Cerebellar nuclear complex (tissue), 1 donor: Measurements from ENCODE around the gene CDRT15.
"Not testable (repeated sequence)": the region's sequence is repeated elsewhere in the genome, so short reads cannot be mapped to it uniquely, and the experiment has no call there.

Experiments used
- DNase-seq, 2 experiments: peaks; one replicate each; lab custom pipeline; 2025; lab: John Stamatoyannopoulos, UW

CDRT15 gene

GRCh38 chr17:14236762-14237161, at the start of gene CDRT15:
Gene CDRT15 (minus strand): TSS chr17:14236862. CDS start chr17:14236833, 29 bp downstream.
- not testable (repeated sequence) for DNase-seq

- no peak for DNase-seq
These were observed 46.1 kb upstream of the CDRT15 start for GRCh38 chr17:14282726-14283125.

GRCh38 chr17:14281530-14281929, 44.9 kb upstream of the CDRT15 start:
- no peak for DNase-seq

- DNase-seq, result no peak
These were observed 40.0 kb upstream of the CDRT15 start for GRCh38 chr17:14276535-14277250.

GRCh38 chr17:14270508-14270907, 33.8 kb upstream of the CDRT15 start:
- DNase-seq, result no peak

- no peak for DNase-seq
These were observed 32.8 kb upstream of the CDRT15 start for GRCh38 chr17:14269473-14269872.

- DNase-seq, result no peak
These were observed 31.6 kb upstream of the CDRT15 start for GRCh38 chr17:14268264-14268663.

GRCh38 chr17:14261406-14261805, 24.7 kb upstream of the CDRT15 start:
- no peak for DNase-seq

GRCh38 chr17:14245629-14246028, 9.0 kb upstream of the CDRT15 start:
- DNase-seq, result no peak

- no peak for DNase-seq
These were observed 8.3 kb upstream of the CDRT15 start for GRCh38 chr17:14245002-14245401.

GRCh38 chr17:14239271-14239670, 2.6 kb upstream of the CDRT15 start:
- not testable (repeated sequence) for DNase-seq

- not testable (repeated sequence) for DNase-seq
These were observed 630 bp downstream of the CDRT15 start for GRCh38 chr17:14236032-14236431.

- not testable (repeated sequence) for DNase-seq
These were observed 1.6 kb downstream of the CDRT15 start for GRCh38 chr17:14235047-14235446.

GRCh38 chr17:14231187-14231586, 5.5 kb downstream of the CDRT15 start:
- not testable (repeated sequence) for DNase-seq

- DNase-seq, result no peak
These were observed 7.8 kb downstream of the CDRT15 start for GRCh38 chr17:14228903-14229302.

GRCh38 chr17:14227052-14227451, 9.6 kb downstream of the CDRT15 start:
- no peak for DNase-seq

GRCh38 chr17:14225254-14225980, 11.2 kb downstream of the CDRT15 start:
- no peak for DNase-seq

- no peak for DNase-seq
These were observed 14.1 kb downstream of the CDRT15 start for GRCh38 chr17:14222611-14223010.

- DNase-seq, result no peak
These were observed 22.4 kb downstream of the CDRT15 start for GRCh38 chr17:14214271-14214670.

- DNase-seq, result no peak
These were observed 24.3 kb downstream of the CDRT15 start for GRCh38 chr17:14212401-14212800.

GRCh38 chr17:14211801-14212200, 24.9 kb downstream of the CDRT15 start:
- DNase-seq, result no peak

- no peak for DNase-seq
These were observed 25.4 kb downstream of the CDRT15 start for GRCh38 chr17:14211246-14211645.

GRCh38 chr17:14209215-14209614, 27.4 kb downstream of the CDRT15 start:
- no peak for DNase-seq
